GM19025 (cell line): ENCODE measurements around the gene S100A6.

Experiments used
- ATAC-seq: cut with Tn5 transposase; IDR thresholded peaks from one replicate; pipeline ENCODE4 v1.9.1; 2021; ENCODE audit warnings: mild to moderate bottlenecking, low read depth, moderate library complexity; ENCODE audit not compliant: unreplicated experiment

S100A6 gene

GRCh38 chr1:153509036-153509435, 26.8 kb downstream of the S100A6 start:
- no peak for ATAC-seq

- ATAC-seq = no peak
These were observed 27.7 kb downstream of the S100A6 start for GRCh38 chr1:153507926-153508583.

GRCh38 chr1:153506831-153507413, 28.9 kb downstream of the S100A6 start:
- ATAC-seq = no peak

- no peak for ATAC-seq
These were observed 29.4 kb downstream of the S100A6 start for GRCh38 chr1:153506386-153506785.

- ATAC-seq = no peak
These were observed 30.2 kb downstream of the S100A6 start for GRCh38 chr1:153505576-153505975.

GRCh38 chr1:153503766-153504165, 32.0 kb downstream of the S100A6 start:
- ATAC-seq = no peak

- no peak for ATAC-seq
These were observed 37.0 kb downstream of the S100A6 start for GRCh38 chr1:153498746-153499145.

- ATAC-seq = no peak
These were observed 40.3 kb downstream of the S100A6 start for GRCh38 chr1:153495536-153495935.

- no peak for ATAC-seq
These were observed 40.7 kb downstream of the S100A6 start for GRCh38 chr1:153494976-153495535.

- ATAC-seq = no peak
These were observed 42.3 kb downstream of the S100A6 start for GRCh38 chr1:153493343-153493960.

- no peak for ATAC-seq
These were observed 45.3 kb downstream of the S100A6 start for GRCh38 chr1:153490272-153491051.

- ATAC-seq = no peak
These were observed 47.1 kb downstream of the S100A6 start for GRCh38 chr1:153488731-153489130.

GRCh38 chr1:153487707-153488106, 48.1 kb downstream of the S100A6 start:
- ATAC-seq = no peak

- ATAC-seq = no peak
These were observed 49.9 kb downstream of the S100A6 start for GRCh38 chr1:153485863-153486262.
